HepG2 (cell line): ENCODE measurements around the gene KIF21B. TPM values are rescaled to one million over a fixed set of nuclear protein-coding genes. Genes with fewer than 3 reads are reported as not detected.

Source experiments
- ATAC-seq: fragments of 200-7000 bp; cut with Tn5 transposase; 3 replicates; pipeline ENCODE4 v1.9.1; 2020; ENCODE audit warnings: mild to moderate bottlenecking, moderate library complexity
- BruUV-seq: library from RNA; stranded (reverse); fragments of 400-500 nt; replicated peaks from 2 replicates; lab custom pipeline; 2021; lab: Mats Ljungman, UMichigan
- CTCF ChIA-PET: fragments of 300-600 bp; formaldehyde crosslinking; extraction: SDS; loops from one replicate; lab custom pipeline; 2021; ENCODE audit warnings: low total read pairs, inconsistent platforms, low intra/inter-chr PET ratio; lab: Yijun Ruan, JAX
- POLR2A ChIA-PET: fragments of 350-600 bp; sonication (Branson Sonifier 250); formaldehyde crosslinking; loops from one replicate; lab custom pipeline; 2020; ENCODE audit warnings: antibody characterized with exemption, inconsistent platforms; lab: Yijun Ruan, JAX
- DNase-seq: peaks from one replicate; pipeline ENCODE4 v3.0.0-alpha.2; 2015; ENCODE audit warnings: low spot score
- FAIRE-seq: peaks from 3 replicates; lab custom pipeline; 2011; peaks lifted over from hg19 to GRCh38; lab: Jason Lieb, UNC
- H2AFZ ChIP-seq: one replicate; pipeline ENCODE4 v1.6.1; 2011; ENCODE audit warnings: low read length, inconsistent platforms
- H3K27ac ChIP-seq: fragments of 300-600 bp; 3 replicates; pipeline ENCODE4 v1.8.0; 2011; ENCODE audit warnings: mixed run types, mild to moderate bottlenecking, mixed read lengths, low read length, inconsistent platforms; ENCODE audit not compliant: insufficient read depth; ENCODE audit errors: extremely low read length
- H3K27me3 ChIP-seq, 2 experiments: fragments of 200-600 bp in 1 of 2; 2 replicates in 1 of 2; 3 replicates in 1 of 2; pipeline versions ENCODE4 v1.6.0 to v1.8.0; 2011; ENCODE audit warnings: low read length in 2 of 2, mild to moderate bottlenecking in 2 of 2, moderate library complexity in 2 of 2, inconsistent platforms in 1 of 2; ENCODE audit not compliant: insufficient read depth in 2 of 2, control insufficient read depth in 1 of 2
- H3K36me3 ChIP-seq, 2 experiments: fragments of 200-600 bp in 1 of 2; replicated peaks in 1 of 2; 2 replicates in 1 of 2; 3 replicates in 1 of 2; pipeline versions ENCODE4 v1.5.1 to v1.8.0; 2011; ENCODE audit warnings: low read length in 2 of 2, inconsistent platforms in 1 of 2; ENCODE audit not compliant: insufficient read depth in 2 of 2, control insufficient read depth in 1 of 2
- H3K4me1 ChIP-seq: 2 replicates; pipeline ENCODE4 v1.5.1; 2012; ENCODE audit warnings: low read length, inconsistent platforms; ENCODE audit not compliant: insufficient read depth
- H3K4me2 ChIP-seq: 2 replicates; pipeline ENCODE4 v1.6.0; 2011; ENCODE audit warnings: low read depth, low read length, inconsistent platforms
- H3K4me3 ChIP-seq, 3 experiments: fragments of 200-600 bp in 1 of 3; sonication (generic), shearing (Covaris generic) in 1 of 3; replicated peaks in 1 of 3; 2 replicates each; pipeline ENCODE4 v1.5.1; 2011 to 2016; ENCODE audit warnings: low read length in 3 of 3, inconsistent platforms in 2 of 3, low read depth in 2 of 3, mild to moderate bottlenecking in 2 of 3, control low read depth in 1 of 3, mixed read lengths in 1 of 3; ENCODE audit not compliant: insufficient read depth in 1 of 3
- H3K79me2 ChIP-seq: one replicate; pipeline ENCODE4 v1.6.1; 2011; ENCODE audit warnings: low read length, inconsistent platforms; ENCODE audit not compliant: insufficient read depth
- H3K9ac ChIP-seq: 2 replicates; pipeline ENCODE4 v1.6.0; 2011; ENCODE audit warnings: mild to moderate bottlenecking, low read depth, low read length, inconsistent platforms; ENCODE audit not compliant: insufficient read depth
- H3K9me3 ChIP-seq: 2 replicates; pipeline ENCODE4 v1.5.1; 2012; ENCODE audit warnings: mild to moderate bottlenecking, low read length
- H4K20me1 ChIP-seq: 2 replicates; pipeline ENCODE4 v1.6.0; 2011; ENCODE audit warnings: inconsistent platforms, mild to moderate bottlenecking, low read length, moderate library complexity; ENCODE audit not compliant: insufficient read depth
- DPF2 ChIP-seq: sonication (generic); formaldehyde crosslinking; IDR thresholded peaks from 2 replicates; pipeline ENCODE4 v1.4.0; 2020; ENCODE audit warnings: mild to moderate bottlenecking, low read depth, missing genetic modification reagents, borderline replicate concordance
- ETV5 ChIP-seq: IDR thresholded peaks from 2 replicates; pipeline ENCODE4 v1.6.1; 2018; ENCODE audit warnings: missing biosample characterization, missing genetic modification reagents, inconsistent platforms, borderline replicate concordance
- IKZF4 ChIP-seq: sonication (generic); formaldehyde crosslinking; IDR thresholded peaks from 2 replicates; pipeline ENCODE4 v1.5.1; 2020; ENCODE audit warnings: borderline replicate concordance, mild to moderate bottlenecking, low read depth, missing genetic modification reagents; ENCODE audit errors: not compliant biosample characterization
- JARID2 ChIP-seq: sonication (generic); formaldehyde crosslinking; IDR thresholded peaks from 2 replicates; pipeline ENCODE4 v1.8.1; 2023; ENCODE audit warnings: missing genetic modification reagents, inconsistent platforms; ENCODE audit not compliant: insufficient replicate concordance
- MLXIP ChIP-seq: sonication (generic); formaldehyde crosslinking; IDR thresholded peaks from 2 replicates; pipeline ENCODE4 v1.9.0; 2021; ENCODE audit warnings: missing genetic modification reagents, borderline replicate concordance
- MTA1 ChIP-seq: sonication (generic); formaldehyde crosslinking; IDR thresholded peaks from 2 replicates; pipeline ENCODE4 v1.4.0; 2020; ENCODE audit warnings: missing genetic modification reagents, mild to moderate bottlenecking, borderline replicate concordance
- ZNF546 ChIP-seq: sonication (generic); formaldehyde crosslinking; conservative IDR thresholded peaks from 2 replicates; pipeline ENCODE4 v1.8.1; 2023; ENCODE audit warnings: mild to moderate bottlenecking, missing genetic modification reagents
- ZNF891 ChIP-seq: sonication (generic); formaldehyde crosslinking; IDR thresholded peaks from 2 replicates; pipeline ENCODE4 v1.5.0; 2020; ENCODE audit warnings: mild to moderate bottlenecking, missing genetic modification reagents
- ZSCAN30 ChIP-seq: sonication (generic); formaldehyde crosslinking; IDR thresholded peaks from 2 replicates; pipeline ENCODE4 v1.5.0; 2020; ENCODE audit warnings: mild to moderate bottlenecking, missing genetic modification reagents
- WGBS: methylation state at CpG from one replicate; pipeline ENCODE4 v1.1.6; 2017; ENCODE audit warnings: low lambda C conversion rate; 5-methylcytosine and 5-hydroxymethylcytosine counted together
- in situ Hi-C: cut with HindIII; loops from 2 replicates; pipeline ENCODE4 v1.10.0; 2017; ENCODE audit warnings: low pct_unique_long_range_greater_than_20kb; ENCODE audit not compliant: extremely low pct_ligation_motif_present
- intact Hi-C: fragments of 100-400 bp; cut with micrococcal nuclease; formaldehyde crosslinking; loops from one replicate; pipeline ENCODE4 v1.10.0; 2022; ENCODE audit not compliant: unreplicated experiment
- polyA plus RNA-seq, 8 experiments: library from polyadenylated mRNA; depleted of rRNA in 3 of 8; stranded (reverse) in 7 of 8; unstranded in 1 of 8; fragments of >200 nt; fragmentation: Illumina TruSeq in 4 of 8; extraction: Trizol in 4 of 8; gene quantifications; 2 replicates each; pipeline versions ENCODE4 v1.2.1 to v1.2.3, GENCODE V29; 2011 to 2016; ENCODE audit warnings: low read depth in 4 of 8, missing spikeins in 1 of 8, mixed read lengths in 1 of 8; ENCODE audit not compliant: insufficient read depth in 1 of 8
- total RNA-seq, 5 experiments: library from RNA; depleted of rRNA; stranded (reverse); fragments of >200 nt; fragmentation: Illumina TruSeq; extraction: Trizol; gene quantifications; 2 replicates each; pipeline ENCODE4 v1.2.3, GENCODE V29; 2016; ENCODE audit warnings: low read depth in 1 of 5

Gene KIF21B
- total and polyA plus RNA-seq, 2 of the 13 experiments (the other 11 are each of a cell fraction or from before 2014, with no cell fraction given): 0.17 to 0.20 TPM

GRCh38 chr1:200922406-200922805, 101.1 kb downstream of the KIF21B start:
- no peak overlapping the region for H3K9ac ChIP-seq
- H3K4me3 ChIP-seq: no peak overlapping the region
- in situ Hi-C loops (no loop called here), intact Hi-C loops (no loop called here)
- ChIA-PET POLR2A (no interaction called here), CTCF (no interaction called here)
- no peak for ATAC-seq
- H3K36me3 ChIP-seq: no peaks in the 10 kb centered on the region
- no peak for DNase-seq
- H4K20me1 ChIP-seq: no peaks in the 10 kb centered on the region
- no peaks in the 10 kb centered on the region for H3K27me3 ChIP-seq
- BruUV-seq: no TSS peak
- H3K4me1 ChIP-seq: peaks cover 33% of the 10 kb centered on the region
- no peak overlapping the region for H3K4me2 ChIP-seq
- TF ChIP-seq MLXIP (CRISPR knock-in tag): no peak
- TF ChIP-seq DPF2 (CRISPR knock-in tag): no peak
- TF ChIP-seq IKZF4 (CRISPR knock-in tag): no peak
- no peak for TF ChIP-seq JARID2 (CRISPR knock-in tag)
- no peak for TF ChIP-seq ZNF891 (CRISPR knock-in tag)
- no peak for TF ChIP-seq ETV5 (CRISPR knock-in tag)
- TF ChIP-seq ZSCAN30 (CRISPR knock-in tag): no peak
- TF ChIP-seq MTA1 (CRISPR knock-in tag): no peak
- TF ChIP-seq ZNF546 (CRISPR knock-in tag): no peak
- no peak overlapping the region for H3K27ac ChIP-seq
- H2AFZ ChIP-seq: no peak overlapping the region
- WGBS: 78% methylated on average over 2 of the region's 2 CpGs
- H3K79me2 ChIP-seq: no peaks in the 10 kb centered on the region
- no peak for FAIRE-seq
- H3K9me3 ChIP-seq: no peaks in the 10 kb centered on the region
